HG02571 (cell line): ENCODE results near the gene RPL36A.

ENCODE experiments used
- ATAC-seq: cut with Tn5 transposase; IDR thresholded peaks from one replicate; pipeline ENCODE4 v1.9.1; 2021; ENCODE audit warnings: mild to moderate bottlenecking, moderate library complexity; ENCODE audit not compliant: unreplicated experiment

The RPL36A gene

DNA sequence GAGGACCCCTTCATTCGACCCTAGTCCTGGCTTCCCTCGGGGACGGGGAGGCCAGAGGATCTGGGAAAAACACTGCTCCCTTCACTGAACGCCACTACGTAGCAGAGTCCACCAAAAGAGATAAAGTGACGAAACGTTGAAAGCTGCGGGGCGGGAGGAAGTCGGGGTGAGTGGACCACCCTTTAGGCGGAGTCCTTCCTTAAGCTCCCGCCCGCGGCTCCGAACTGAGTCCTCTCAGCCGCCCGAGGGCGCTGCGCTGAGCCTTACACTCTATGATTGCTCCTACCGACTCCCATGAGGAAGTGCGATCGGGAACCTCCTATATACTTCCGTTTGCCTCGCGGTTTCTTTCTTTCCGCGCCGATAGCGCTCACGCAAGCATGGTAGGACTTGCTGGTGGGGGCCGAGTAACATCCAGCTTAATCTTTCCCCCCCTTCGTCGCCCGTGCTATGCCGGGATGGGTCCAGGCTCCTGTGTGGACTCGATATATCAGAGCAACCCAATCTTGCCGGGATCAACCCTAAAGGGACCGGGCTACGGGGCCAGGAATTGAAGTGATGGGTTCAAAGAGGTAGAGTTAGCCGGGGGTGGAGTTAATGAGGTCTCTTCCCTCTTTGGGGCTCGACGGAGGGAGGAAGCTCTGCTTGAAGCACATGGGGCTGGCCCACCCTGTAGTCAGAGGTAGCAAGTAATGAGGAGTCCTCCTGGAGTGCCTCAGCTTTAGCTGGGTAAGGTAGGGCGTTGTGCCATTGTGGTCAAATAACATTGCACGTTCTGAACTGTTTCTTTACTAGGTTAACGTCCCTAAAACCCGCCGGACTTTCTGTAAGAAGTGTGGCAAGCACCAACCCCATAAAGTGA is at the start of gene RPL36A:
TSS of gene RPL36A (plus strand) at position 348 of the 862 bp plus-strand sequence. CDS start at position 381, 33 bp downstream.
- ATAC-seq = peak; percentile 81

DNA sequence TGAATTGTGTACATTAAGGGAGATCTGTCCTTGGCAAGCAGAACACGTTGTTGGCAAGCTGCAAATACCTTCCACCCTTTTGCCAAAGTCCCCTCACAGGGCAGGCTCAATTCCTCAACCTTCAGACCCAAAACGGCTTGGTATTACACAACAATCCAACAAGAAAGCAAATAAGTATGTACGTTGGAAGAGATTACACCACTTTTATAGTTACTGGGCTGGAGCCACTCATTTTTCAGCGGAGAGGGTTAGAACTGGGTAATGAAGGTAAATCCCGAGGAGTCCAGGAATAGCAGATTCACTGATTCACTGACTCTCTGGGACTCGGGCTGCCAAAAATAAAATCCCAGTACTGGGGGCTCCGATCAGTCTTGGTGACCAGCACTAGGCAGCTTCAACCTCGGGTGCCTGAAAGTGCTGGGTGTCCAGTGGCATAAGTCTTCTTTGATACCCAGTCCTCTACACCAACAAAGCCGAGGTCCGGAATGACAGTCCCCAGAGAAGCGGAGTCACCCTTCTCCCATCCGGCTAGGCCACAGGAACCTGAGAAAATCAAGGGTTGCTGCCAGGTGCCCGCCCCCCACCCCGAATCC is 42.9 kb upstream of the RPL36A start:
- ATAC-seq = no peak

DNA sequence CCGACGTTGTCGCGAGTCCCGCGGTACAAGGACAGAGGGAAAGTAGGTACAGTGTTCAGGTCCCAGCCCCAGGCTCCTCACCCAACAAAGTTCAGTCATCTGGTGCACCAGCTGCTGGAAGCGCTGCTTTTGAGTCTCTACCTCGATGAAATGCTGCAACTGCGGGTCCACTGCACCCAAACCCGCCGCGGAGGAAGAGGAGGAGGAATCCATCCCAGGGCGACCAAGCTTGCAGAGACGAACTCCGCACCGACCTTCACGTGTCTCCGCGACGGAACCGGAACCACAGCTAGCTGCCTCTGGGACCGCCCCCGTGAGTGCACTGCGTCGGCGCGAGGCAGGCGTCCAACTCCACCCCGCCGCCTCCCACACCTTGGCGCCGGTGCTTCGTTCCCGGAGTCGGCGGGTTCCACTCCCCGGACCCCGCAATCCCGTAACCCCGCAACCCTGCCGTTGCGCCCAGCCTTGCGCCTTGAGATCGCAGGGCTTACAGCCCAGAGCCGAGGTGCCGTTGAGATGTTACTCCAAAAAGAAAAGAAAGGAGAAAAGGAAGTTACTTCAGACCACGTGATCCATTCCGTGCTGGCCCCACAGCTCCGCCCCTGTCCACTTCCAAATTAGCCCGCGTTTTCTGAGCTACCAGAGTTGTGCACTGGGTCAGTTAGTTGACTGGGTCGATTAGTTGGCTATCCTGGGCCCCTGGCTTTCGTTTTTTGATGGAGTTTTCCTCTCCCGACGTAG is 42.2 kb upstream of the RPL36A start, which contains the start of gene TIMM8A:
TSS of gene TIMM8A (minus strand) at position 291 of the 741 bp plus-strand sequence. CDS start at position 213, 78 bp downstream.
- peak; percentile 96 for ATAC-seq

DNA sequence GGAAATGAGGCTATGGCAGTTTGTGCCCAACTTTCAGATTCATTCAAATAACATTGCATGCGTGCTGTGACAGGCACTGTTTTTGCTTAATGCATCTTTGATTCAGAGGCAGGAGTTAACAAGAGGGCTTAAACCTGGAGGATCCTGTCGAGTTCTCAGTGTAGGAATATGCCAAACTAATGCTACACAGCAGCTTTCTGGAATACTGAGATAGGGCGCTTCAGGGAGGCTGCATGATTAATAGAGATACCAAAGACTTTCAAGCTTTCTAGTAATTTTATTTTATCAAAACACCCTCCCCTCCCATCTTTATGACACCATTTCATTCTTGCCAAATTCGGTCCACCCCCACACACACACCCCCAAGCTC is 41.6 kb upstream of the RPL36A start:
- no peak for ATAC-seq

DNA sequence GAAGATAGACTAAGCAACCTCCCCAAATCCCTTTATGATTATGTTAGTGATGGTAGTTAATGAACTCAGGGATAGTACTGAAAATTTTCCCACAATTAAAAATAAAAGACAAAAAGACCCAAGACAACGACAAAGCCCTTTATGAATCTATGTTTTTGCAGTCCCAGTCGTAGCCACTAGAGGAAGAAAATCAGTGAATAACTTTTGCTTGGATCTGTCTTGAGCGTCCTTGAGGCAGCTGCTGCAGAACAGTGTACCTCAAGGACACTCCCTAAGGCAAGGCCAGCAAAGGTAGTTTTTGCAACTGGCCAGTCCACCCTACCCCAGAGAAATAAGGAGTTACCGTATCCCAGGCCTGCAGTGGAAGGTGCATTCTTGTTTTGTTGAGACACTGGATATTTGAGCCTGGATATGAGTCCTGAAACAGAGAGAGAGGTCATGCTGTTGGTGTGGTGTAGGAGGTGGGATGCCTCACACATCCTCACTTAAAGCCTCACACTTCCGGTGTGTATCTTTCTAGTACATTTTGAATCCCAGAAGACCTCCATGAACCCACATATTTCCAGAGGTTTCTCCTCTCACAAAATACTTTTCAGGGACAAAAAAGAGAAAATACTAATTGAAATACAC is 33.5 kb upstream of the RPL36A start:
- ATAC-seq = no peak

DNA sequence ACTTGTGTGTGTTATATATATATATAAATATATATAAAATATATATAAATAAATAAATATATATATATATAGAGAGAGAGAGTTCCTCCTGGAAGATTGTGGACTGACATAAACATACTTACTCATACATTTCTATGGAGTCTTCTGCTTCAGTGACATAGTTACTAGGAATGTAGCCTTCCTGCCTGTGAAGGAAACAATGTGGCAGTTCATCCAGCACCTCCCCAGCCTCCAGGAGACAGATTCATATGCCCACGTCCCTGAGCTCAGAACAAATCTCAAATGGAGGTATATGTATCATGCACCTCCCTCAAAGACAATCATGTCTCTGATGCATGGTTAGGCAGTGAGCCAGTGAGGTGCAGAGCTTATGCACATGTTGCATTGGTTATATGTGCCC is 30.8 kb upstream of the RPL36A start:
- ATAC-seq = no peak

DNA sequence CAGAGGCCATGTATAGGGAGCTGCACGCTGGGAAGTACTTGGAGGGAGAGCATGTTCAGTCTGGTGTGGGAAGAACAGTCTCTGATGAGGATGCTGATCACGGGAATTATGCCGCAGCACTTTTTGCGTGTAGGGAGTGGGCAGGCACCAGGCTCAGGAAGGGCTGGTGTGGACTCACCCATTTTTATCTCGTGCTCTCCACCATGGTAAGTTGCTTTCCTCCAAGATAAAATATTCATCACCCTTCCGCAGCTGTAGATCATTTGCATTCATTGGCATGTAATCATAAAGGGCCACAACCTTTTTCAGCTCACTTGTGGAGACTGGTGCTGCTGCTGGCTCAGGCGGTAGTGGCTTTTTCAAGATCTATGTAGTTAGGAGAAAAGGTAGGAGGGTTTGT is 30.4 kb upstream of the RPL36A start:
- ATAC-seq = no peak

DNA sequence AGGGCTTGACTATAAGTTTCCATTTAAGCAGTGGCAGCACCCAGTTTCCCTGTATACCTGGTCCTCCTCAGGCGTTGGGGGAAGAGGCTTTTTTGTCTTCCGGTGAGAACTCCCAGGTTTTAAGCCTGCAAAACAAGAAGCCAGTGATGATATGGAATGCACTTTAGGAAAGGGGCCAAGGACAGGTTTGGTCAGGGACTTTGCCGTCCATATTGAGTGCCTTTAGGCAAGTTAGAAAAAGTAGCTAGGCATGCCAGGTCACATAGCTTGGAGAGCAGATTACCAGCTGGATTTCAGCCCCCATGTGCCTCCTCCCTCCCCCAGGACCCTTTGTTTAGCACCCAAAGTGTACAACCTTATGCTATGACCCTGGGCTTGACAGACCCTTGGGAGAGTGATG is 28.7 kb upstream of the RPL36A start:
- no peak for ATAC-seq

DNA sequence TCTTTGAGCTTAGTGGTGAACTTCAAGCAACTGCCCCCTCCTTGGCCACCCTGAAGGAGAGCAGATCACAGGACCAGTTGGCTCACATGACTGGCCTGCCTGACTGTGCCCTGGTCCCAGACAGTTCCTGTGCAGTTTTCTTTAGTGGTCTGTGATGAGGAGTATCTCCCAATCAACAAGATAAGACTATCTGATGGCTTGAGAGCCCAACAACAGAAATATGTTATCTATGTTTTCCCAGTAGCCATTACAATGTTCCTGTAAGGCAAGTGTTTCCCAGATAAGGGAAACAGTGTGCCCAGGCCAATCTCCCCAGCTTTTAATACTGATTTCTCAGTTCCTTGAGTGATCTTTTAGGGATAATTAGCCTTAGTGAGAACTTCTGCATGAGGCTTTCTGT is 28.1 kb upstream of the RPL36A start:
- no peak for ATAC-seq

DNA sequence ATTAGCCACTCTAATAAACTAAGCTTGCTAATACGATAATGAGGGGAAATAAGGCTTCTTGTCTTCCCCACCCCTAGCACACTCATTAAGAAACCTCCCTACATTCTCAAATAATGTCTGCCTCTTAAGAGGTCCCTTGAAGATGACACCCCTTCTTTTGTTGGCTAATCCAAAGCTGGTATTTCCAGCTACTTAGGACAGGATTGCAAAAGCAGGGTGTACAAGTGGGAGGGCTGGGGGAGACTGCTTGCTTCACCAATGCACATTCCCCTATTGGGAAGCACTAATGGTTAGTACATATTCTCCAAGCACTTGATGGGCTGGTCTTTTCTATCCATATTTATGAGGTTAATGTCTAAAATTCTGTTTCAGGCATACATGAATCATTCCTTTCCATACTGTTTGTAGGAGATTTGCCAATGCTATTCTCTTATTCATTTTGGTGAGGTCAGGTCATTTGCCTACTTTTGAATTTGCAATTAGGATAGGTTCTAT is 25.5 kb upstream of the RPL36A start:
- no peak for ATAC-seq

DNA sequence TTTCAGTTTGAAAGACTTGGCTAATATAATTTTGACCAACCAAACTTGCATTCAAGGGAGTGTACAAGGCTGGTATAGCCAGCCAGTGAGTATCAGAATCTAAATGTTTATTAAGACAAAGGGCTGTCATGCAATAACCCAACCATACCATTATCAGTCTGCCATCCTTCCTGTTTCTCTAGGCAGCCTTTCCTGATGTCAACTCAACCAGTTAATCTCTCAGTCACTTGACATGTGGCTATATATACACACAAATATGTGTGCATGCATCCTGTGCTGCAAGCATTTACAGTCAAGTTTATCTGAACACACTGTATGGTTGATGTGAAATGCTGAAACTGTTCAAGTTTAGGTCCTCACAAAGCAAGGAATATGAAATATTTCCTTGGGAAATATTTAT is 22.0 kb upstream of the RPL36A start:
- no peak for ATAC-seq

DNA sequence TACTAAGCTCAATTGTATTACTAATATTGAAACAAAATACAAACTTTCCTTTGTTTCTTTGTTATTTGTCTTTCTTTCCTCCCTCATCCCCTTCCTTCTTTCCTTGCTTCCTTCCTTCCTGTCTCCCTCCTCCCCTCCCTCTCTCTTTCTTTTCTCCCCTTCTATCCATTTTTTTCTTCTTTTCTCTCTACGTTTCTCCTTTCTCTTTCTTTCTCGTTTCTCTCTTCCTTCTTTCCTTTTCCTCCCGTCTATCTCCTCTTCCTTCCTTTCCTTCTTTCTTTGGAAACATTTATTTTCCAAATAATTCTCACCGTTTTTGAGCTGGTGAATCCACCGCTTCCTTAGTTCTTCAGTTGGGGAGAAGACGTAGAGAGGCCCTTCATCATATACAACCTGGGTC is 21.1 kb upstream of the RPL36A start:
- no peak for ATAC-seq

DNA sequence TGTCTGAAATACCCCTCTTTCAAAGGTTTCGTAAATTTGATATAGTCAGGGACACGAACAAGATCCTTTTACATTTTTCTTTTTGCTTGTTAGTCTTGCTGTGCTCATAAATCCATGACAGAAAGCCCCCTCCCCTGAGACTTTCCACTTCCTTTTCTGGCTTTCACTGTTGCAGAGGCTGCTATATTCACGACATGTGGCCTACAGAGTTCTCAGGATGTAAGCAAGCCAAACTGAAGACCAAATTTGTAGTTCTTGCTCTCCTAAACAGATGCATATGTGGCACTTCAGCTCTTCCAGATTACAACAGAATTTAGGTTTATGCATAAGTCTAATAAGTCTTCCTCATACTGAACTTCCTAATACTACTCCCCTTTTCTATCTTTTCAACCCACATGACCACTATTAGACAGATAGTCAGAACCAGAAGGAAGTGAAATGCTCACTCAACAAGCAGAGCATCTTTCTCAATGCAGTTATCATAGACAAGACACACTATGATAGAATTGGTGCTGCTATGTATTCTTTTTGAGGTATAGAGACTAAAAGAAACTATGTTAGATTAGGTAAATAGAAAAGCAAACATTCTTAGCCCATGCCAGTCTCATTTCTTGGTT is 19.8 kb upstream of the RPL36A start:
- no peak for ATAC-seq

DNA sequence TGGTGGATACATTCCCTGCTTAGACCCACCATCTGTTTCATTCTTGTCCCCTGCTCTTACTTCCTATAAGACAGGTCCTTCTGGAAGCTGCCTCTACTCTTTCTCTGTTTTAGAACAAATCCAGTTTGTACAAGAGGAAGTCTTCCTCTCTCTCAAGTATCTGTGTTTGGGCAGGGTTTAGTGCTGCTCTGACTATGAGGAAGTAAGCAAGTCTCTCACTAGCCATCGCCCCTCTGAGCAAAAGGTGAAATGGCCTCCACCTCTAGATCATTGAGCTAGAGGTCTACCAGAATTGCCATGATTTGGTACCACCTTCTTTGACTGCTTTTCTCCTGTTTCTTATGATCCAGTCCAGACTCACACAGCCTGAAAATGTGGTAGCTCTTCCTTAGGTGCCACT is 13.3 kb upstream of the RPL36A start:
- ATAC-seq = no peak

DNA sequence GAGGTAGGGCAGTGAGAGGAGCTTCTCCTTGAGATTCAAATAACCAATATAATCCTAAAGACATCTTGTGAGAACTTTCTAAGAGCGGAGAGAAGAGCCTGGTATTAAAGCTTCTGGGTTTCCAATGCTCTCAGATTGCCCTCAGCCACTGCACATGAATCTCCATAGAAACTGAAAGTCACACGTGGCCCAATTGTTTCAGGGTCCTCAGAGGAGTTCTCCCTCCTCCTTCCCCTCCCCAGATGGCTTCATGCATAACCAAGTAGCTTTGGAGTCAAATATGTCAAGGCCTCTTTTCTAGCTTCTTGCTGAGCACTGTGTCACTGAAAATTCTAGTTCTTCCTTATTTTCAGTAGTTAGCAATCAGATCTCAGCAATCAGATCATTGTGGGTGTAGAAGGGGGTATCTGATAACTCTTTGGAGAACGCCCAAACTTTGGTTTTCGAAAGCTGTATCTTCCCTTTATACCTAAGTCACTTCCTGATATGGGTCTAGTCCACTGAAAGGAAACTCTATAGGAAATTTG is 7.1 kb upstream of the RPL36A start:
- peak; percentile 63 for ATAC-seq

DNA sequence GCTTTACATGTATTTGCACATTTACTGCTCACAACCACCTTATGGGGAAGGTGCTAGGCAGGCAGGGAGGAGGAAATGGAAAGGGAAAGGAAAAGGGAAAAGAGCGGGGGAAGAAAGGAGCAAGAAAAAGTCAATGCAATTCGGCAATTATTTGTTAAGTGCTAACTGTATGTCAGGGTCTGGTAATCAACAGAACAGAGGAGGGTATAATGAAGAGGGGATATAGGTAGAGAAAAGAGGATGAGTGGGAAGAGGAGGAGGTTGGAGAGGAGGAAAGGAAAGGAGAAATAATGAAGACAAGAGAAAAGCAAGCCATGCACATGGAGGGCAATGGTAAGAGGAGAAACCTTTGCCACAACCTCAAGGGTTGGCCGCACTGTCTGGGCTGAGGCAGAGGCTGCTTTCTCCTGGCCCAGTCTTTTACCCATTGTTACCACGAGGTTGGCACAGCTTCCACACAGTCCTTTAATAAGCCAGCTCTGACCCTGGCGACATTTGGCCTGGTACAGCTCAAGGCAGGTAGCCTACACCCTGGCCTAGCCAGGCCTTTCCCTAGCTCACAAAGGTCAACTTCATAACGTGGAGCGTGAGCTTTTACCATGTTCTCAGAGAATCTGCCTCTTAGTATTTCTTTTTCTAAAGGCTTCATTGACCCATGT is 5.7 kb upstream of the RPL36A start:
- no peak for ATAC-seq

DNA sequence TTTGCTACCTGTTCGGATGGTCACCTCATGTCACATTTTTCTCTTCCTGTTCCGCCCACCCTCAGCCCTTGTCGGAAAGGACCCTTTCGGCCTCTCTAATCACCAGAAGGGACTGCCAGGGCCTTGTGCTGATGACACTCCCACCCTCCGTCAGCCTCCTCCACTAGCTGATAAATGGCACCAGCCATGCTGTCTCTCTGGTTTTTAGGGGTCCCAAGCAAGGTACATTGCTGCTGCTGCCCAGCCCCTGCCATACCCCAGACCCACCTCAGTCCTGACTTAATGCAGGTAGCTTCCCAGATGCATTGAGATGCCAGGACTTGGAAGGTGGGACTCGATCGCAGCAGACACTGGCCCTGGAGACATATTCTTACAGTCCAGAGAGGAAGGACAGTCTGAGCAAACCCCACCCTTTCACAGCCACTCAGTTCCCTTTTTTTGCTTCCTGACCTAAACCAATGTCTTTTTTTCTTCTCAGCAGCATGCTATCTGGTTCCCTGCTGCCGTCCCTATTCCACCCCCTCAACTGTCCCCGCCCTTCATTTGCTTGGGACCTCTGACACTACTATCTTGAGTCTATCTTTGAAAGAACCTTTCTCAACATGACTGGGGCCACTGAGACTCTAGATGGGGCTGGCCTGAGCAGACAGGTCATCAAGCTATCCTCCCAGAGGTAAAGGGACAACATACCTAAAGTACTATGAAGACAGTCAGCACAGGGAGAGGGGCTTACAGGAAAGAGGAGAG is 4.8 kb upstream of the RPL36A start, which contains the start of gene BTK:
TSS of gene BTK (minus strand) at position 397 of the 747 bp plus-strand sequence. CDS start 10,907 bp downstream, outside the sequence.
- peak; percentile 62 for ATAC-seq

DNA sequence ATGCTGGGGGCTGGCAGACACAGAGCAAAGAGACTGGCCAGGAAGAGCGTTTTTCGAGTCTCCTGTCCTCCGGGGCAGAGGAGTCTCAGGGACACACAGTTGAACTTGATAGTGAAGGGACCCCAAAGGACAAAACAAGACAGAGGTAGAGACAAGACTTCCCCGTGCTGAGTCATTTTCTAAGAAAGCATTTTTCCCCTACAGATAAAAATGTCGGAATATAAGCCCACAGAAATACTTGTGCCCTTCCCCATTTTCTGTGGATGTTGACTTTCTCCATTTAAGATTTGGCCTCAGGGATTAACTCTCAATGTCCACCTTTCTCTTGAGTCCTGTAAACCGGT is 4.3 kb upstream of the RPL36A start:
- no peak for ATAC-seq

DNA sequence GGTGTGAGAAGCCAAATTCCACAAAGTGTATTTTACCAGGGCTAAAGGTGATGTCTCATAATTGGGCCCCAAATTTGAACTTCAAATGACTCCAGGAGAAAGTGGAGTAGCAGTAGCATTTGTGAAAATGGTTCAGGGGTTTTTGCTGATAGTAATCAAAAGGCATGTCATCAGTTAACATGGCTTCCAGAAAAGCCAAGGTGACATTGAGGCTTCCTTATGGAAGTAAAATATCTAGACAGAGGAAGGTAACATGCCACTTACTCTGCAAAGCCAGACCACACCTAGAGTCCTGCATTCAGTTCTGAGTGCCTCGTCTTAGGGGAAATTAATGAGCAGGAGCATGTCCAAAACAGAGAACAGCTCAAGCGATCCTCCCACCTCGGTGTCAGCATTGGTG is 2.2 kb upstream of the RPL36A start:
- ATAC-seq = no peak
